Mucosa of rectum (tissue), 2 donors: ENCODE results near the gene LMX1B.
"Not testable (repeated sequence)": the region's sequence is repeated elsewhere in the genome, so short reads cannot be mapped to it uniquely, and the experiment has no call there.

Source experiments
- H3K27ac ChIP-seq, 2 donors: one replicate each; pipeline ENCODE4 v1.7.0; 2013; ENCODE audit warnings: inconsistent platforms in 2 of 2, low read depth in 2 of 2, low read length in 2 of 2
- H3K27me3 ChIP-seq, 2 donors: one replicate each; pipeline ENCODE4 v1.7.0; 2013; ENCODE audit warnings: low read length in 2 of 2; ENCODE audit not compliant: control insufficient read depth in 2 of 2, insufficient read depth in 2 of 2
- H3K36me3 ChIP-seq, 2 donors: one replicate each; pipeline ENCODE4 v1.7.0; 2013; ENCODE audit warnings: low read length in 2 of 2; ENCODE audit not compliant: control insufficient read depth in 2 of 2, insufficient read depth in 2 of 2
- H3K4me1 ChIP-seq, 2 donors: one replicate each; pipeline ENCODE4 v1.7.0; 2013; ENCODE audit warnings: low read length in 2 of 2, mild to moderate bottlenecking in 1 of 2; ENCODE audit not compliant: control insufficient read depth in 2 of 2, insufficient read depth in 2 of 2
- H3K4me3 ChIP-seq, 2 donors: one replicate each; pipeline ENCODE4 v1.7.0; 2013; ENCODE audit warnings: low read length in 2 of 2
- H3K9ac ChIP-seq, 2 donors: one replicate each; pipeline ENCODE4 v1.7.0; 2013; ENCODE audit warnings: low read length in 2 of 2, low read depth in 1 of 2, mild to moderate bottlenecking in 1 of 2
- H3K9me3 ChIP-seq, 2 donors: one replicate each; pipeline ENCODE4 v1.7.0; 2013; ENCODE audit warnings: low read length in 2 of 2; ENCODE audit not compliant: control insufficient read depth in 2 of 2
- donor health status: healthy.
- donor health status: Normal muscosa, but diverticular disease.

LMX1B gene

DNA sequence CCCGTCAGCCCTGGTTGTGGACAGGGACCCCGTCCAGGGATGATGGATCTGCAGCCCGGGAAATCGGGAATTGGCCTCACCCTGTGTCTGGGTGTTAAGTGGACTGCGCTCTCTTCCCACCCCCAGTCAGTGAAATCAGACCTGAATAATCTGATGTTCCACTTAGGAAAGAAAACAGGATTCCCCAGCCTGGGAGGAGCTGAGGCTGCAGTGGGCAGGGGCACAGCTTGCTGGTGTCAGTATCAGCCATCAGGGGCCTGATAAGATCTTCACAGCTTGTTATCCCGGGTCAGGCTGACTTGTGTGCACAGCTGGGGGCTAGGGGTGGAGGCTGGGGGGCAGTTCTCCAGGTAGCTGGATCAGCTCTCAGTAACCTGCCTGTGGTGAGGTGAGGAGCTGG, 29.1 kb downstream of the LMX1B start:
- Histone ChIP-seq H3K9me3 (no peaks in the 10 kb centered on the region), H3K27me3 (peaks cover 69 to 96% of the 10 kb centered on the region in 2 donors), H3K4me3 (no peak overlapping the region), H3K9ac (no peak overlapping the region), H3K4me1 (no peaks in the 10 kb centered on the region), H3K36me3 (no peaks in the 10 kb centered on the region), H3K27ac (no peak overlapping the region)

DNA sequence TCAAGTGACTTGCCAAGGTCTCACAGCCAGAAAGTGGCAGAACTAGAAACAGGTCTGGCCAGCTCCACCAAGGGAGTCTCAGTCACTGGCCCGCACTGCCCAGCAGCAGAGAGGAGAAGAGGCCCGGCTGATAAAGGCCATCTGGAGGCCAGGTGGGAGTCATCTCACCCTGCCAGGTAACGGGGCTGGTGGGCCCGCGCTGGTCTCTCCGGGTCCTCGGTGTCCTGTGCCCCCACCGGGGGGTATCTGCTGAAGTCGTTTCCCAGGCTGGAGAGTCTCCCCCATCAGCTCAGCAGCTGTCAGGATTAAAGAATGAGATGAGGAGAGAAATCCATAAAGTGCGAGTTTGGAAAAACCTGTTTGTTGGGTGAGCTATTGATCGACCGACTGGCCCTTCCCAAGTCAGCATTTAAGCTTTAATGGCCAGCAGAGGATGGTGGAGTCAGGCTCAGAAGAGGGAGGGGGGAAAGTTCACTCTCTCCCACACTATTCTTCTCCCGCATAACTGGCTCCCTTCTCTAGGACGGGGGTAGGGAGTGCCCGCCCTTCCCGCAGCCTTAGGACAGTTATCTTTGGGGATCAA, 30.3 kb downstream of the LMX1B start:
- Histone ChIP-seq H3K27me3 (peaks cover 75 to 95% of the 10 kb centered on the region in 2 donors), H3K4me1 (no peaks in the 10 kb centered on the region), H3K9ac (no peak overlapping the region), H3K4me3 (no peak overlapping the region), H3K36me3 (no peaks in the 10 kb centered on the region), H3K27ac (no peak overlapping the region), H3K9me3 (no peaks in the 10 kb centered on the region)

DNA sequence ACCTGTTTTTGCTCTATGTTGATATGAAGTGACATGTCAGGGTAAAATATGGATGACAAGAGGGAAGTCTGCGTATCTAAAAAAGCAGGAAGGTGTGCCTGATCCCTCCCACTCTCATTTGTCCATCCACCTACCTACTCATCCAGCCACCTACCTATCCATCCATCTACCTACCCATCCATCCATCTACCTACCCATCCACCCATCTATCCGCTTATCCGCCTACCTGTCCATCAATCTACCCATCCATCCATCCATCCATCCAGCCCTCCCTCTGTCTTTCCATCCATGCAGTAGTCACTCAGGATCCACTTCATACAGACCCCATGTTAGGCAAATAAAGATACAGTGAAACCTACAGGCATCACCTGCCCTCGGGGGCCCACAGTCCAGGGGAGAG, 32.4 kb downstream of the LMX1B start:
- Histone ChIP-seq H3K4me1 (peaks cover 3 to 7% of the 10 kb centered on the region in 2 donors), H3K9ac (no peak overlapping the region), H3K36me3 (no peaks in the 10 kb centered on the region), H3K27ac (no peak overlapping the region), H3K9me3 (no peaks in the 10 kb centered on the region), H3K27me3 (peaks cover 76 to 92% of the 10 kb centered on the region in 2 donors), H3K4me3 (no peak overlapping the region)

DNA sequence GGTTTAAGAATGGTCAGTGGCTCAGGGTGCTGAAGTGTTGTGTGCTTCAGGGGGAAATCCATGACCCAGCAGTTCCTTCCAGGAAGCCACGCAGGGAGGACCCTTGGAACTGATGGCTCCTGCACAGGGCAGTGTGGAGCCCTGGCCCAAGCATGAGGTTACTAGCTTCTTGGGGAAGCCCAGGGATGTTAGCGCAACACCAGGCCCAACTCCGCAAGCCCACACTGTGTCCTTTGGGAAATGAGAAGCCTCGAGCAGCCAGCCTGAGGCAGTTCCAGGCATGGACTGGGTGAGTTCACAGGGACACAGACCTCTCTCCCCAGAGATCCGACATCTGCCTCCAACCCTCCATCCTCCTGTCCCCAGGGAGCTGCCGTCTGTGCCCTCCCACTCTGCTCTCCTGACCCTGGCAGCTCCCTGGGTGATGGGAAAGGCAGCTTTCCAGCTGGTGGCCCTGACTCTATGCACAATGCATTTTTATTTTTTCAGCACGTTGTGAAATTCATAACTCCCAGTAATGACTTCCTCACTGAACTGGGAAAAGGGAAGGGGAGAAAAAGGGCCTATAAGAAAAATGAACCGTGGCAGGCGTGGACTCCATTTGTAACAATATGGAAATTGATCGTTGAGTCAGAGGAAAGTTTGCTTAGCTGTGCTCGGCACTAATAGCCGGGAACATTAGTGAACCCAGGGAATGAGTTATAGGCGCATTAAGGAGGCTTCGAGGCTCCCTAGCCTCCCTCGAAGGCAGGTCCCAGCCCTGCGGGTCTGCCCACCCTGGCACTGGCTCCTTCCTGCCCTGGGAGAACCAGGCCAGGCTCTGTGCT, 34.1 kb downstream of the LMX1B start:
- no peak overlapping the region for H3K9ac ChIP-seq
- H3K27me3 ChIP-seq = peaks cover 80 to 83% of the 10 kb centered on the region in 2 donors
- no peaks in the 10 kb centered on the region for H3K9me3 ChIP-seq
- peaks cover 16 to 18% of the 10 kb centered on the region in 2 donors for H3K4me1 ChIP-seq
- H3K4me3 ChIP-seq = no peak overlapping the region
- no peaks in the 10 kb centered on the region for H3K36me3 ChIP-seq
- no peak overlapping the region for H3K27ac ChIP-seq

DNA sequence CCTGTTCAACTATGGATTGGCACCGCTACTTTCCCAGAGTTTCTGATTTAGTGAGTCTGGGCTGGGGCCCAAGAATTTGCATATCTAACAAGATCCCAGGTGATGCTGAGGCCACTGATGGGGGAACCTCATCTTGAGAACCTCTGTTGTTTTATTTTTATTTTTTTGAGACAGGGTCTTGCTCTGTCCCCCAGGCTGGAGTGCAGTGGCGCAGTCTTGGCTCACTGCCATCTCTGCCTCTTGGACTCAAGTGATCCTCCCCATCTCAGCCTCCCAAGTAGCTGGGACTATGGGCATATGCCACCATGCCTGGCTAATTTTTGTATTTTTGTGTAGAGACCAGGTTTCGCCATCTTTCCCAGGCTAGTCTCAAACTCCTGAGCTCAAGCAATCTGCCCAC, 35.7 kb downstream of the LMX1B start:
- Histone ChIP-seq H3K36me3 (no peaks in the 10 kb centered on the region), H3K4me3 (no peak overlapping the region), H3K9me3 (no peaks in the 10 kb centered on the region), H3K27me3 (peaks cover 68 to 81% of the 10 kb centered on the region in 2 donors), H3K27ac (no peak overlapping the region), H3K9ac (no peak overlapping the region), H3K4me1 (peaks cover 16 to 19% of the 10 kb centered on the region in 2 donors)

DNA sequence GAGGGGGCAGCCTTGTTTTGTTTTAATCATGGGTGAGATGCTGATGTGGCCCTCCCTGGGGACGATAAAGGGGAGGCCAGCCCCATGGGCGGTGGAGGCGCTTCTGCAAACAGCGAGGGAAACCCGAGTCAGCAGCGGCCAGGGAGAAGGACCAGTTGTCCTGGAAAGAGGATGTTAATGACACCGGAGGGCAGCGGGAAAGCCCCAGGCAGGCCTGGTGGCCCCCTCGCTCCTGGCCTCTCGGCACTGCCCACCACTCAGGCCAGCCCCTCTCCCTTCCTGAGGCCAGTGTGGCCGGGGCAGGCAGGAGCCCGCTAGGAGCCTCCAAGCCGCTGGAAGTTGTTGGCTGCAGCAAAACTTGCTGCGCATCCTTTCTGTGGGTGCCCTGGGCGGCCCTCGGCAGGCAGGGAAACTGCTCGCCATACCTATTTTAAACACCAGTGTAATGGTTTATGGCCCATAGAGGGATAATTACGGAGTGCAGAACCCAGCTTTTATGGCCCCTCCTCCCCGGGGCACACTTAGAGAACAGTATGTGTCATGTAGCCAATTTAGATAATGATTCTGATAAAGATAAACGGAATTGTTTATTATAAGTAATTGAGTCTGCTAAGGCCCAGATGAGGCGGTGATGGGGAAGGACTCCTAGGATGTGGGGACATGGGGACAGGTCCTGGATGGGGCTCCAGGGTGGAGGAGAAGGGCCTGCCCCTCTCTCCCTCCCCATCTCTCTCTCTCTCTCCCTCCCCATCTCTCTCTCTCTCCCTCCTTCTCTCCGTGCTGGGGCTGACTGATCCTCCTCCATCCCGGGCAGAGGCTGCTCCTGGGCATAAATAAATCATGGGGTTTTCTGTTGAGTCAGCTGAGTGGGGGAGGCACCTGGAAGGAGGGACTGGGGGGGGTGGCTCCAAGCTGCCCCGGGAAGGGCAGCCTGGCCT, 36.9 kb downstream of the LMX1B start:
- Histone ChIP-seq H3K36me3 (no peaks in the 10 kb centered on the region), H3K27me3 (peaks cover 62 to 81% of the 10 kb centered on the region in 2 donors), H3K9ac (no peak overlapping the region), H3K4me3 (no peak overlapping the region), H3K27ac (no peak overlapping the region), H3K4me1 (peaks cover 16 to 19% of the 10 kb centered on the region in 2 donors), H3K9me3 (no peaks in the 10 kb centered on the region)

DNA sequence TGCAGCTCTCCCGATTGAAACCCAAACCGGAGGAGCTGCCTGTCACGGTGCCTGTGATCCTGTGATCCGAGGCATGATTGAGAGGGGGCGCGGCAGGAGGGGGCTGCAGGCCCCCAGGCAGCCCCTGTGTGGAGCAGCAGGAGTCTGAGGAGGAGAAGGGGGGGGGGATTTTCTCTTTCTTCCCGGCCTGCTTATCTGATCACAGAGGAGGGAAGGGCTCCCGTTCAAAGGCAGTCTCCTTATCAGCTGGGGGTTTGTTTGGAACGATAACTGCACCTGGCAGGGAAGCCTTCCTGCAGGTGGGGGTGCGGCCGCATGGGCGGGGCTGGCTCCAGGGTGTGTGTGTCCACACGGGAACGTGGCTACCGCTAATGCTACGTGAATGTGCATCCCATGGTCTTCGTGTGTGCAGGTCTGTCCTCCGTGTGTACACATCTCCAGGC, 38.4 kb downstream of the LMX1B start:
- Histone ChIP-seq H3K9ac (no peak overlapping the region), H3K36me3 (no peaks in the 10 kb centered on the region), H3K4me1 (peaks cover 16 to 19% of the 10 kb centered on the region in 2 donors), H3K4me3 (no peak overlapping the region), H3K27me3 (peaks cover 58 to 68% of the 10 kb centered on the region in 2 donors), H3K27ac (no peak overlapping the region), H3K9me3 (no peaks in the 10 kb centered on the region)

DNA sequence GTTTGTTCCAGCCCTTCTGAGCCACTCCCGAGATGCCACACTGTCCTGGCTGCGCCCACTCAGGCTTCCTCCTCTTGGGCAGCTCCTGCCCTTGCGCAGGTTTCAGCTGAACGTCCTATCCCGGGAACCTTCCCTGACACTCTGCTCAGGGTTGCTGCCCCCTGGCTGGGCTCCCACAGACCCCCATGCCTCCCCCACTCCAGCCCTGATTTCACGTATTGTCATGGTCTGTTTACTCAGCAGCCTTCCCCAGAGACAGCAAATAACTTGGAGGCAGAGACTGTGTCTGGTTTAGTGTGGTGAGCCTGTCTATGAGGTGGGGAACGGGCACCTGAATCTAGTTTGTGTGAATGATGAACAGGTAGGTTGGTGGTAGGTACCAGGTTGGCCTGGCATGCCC, 40.4 kb downstream of the LMX1B start:
- Histone ChIP-seq H3K27me3 (peaks cover 49 to 59% of the 10 kb centered on the region in 2 donors), H3K27ac (no peak overlapping the region), H3K4me3 (no peak overlapping the region), H3K9me3 (no peaks in the 10 kb centered on the region), H3K9ac (no peak overlapping the region), H3K36me3 (no peaks in the 10 kb centered on the region), H3K4me1 (peaks cover 16 to 19% of the 10 kb centered on the region in 2 donors)

DNA sequence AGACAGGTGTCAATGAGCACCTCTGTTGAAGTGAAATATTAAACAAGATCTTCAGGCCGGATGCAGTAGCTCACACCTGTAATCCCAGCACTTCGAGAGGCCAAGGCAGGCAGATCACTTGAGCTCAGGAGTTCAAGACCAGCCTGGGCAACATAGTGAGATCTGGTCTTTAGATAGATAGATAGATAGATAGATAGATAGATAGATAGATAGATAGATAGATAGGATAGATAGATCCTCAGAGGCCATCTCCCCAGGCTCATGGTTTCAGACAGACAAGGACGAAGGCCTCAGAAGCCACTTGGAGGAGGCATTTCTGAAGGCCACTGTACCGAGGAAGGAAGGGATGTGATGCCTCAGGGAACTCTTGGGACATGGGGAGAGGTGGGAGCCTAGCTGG, 42.5 kb downstream of the LMX1B start:
- H3K9me3 ChIP-seq, H3K9ac ChIP-seq: not testable (repeated sequence)
- peaks cover 42 to 48% of the 10 kb centered on the region in 2 donors for H3K27me3 ChIP-seq

More for the DNA sequence above, 42.5 kb downstream of the LMX1B start:
- not testable (repeated sequence) for H3K36me3 ChIP-seq, H3K4me3 ChIP-seq, H3K27ac ChIP-seq
- peaks cover 12 to 13% of the 10 kb centered on the region in 2 donors for H3K4me1 ChIP-seq
